PC-9 (cell line): ENCODE results near the gene HSPA12A. TPM values are rescaled to one million over a fixed set of nuclear protein-coding genes. Genes with fewer than 3 reads are reported as not detected.

ENCODE experiments used
- BruUV-seq: library from RNA; stranded (reverse); fragments of 400-500 nt; replicated peaks from 2 replicates; lab custom pipeline; 2021; lab: Mats Ljungman, UMichigan
- CTCF ChIA-PET: fragments of 300-600 bp; sonication (Branson Sonifier 250); formaldehyde crosslinking; loops from one replicate; lab custom pipeline; 2022; ENCODE audit warnings: antibody characterized with exemption; lab: Charles Lee
- POLR2A ChIA-PET: fragments of 300-600 bp; sonication (Branson Sonifier 250); formaldehyde crosslinking; loops from one replicate; lab custom pipeline; 2022; ENCODE audit warnings: antibody characterized with exemption; ENCODE audit not compliant: unreplicated experiment; lab: Charles Lee
- DNase-seq, 2 experiments: peaks; one replicate each; pipeline versions ENCODE4 v3.0.0 to v3.0.0-alpha.2; 2015 to 2022; ENCODE audit warnings: mixed read lengths in 1 of 2
- H2AFZ ChIP-seq: fragments of 200-600 bp; sonication (generic); 2 replicates; pipeline ENCODE4 v1.8.1; 2017; ENCODE audit warnings: antibody characterized with exemption
- H3F3A ChIP-seq: fragments of 200-600 bp; sonication (generic); 2 replicates; pipeline ENCODE4 v1.8.1; 2017; ENCODE audit warnings: antibody characterized with exemption, mild to moderate bottlenecking, low read depth; ENCODE audit not compliant: insufficient read depth
- H3K27ac ChIP-seq: fragments of 200-600 bp; sonication (generic); 2 replicates; pipeline ENCODE4 v1.6.1; 2016; ENCODE audit warnings: mixed run types
- H3K27me3 ChIP-seq: fragments of 200-600 bp; sonication (generic); 2 replicates; pipeline ENCODE4 v1.6.1; 2016; ENCODE audit warnings: low read depth, mixed run types; ENCODE audit not compliant: insufficient read depth
- H3K36me3 ChIP-seq: fragments of 200-600 bp; sonication (generic); 2 replicates; pipeline ENCODE4 v1.6.1; 2016; ENCODE audit warnings: low read depth, mixed run types
- H3K4me1 ChIP-seq: fragments of 200-600 bp; sonication (generic); replicated peaks from 2 replicates; pipeline ENCODE4 v1.6.1; 2016; ENCODE audit warnings: mixed run types; ENCODE audit not compliant: insufficient read depth
- H3K4me2 ChIP-seq: fragments of 200-600 bp; sonication (generic); 2 replicates; pipeline ENCODE4 v1.6.1; 2017; ENCODE audit warnings: mixed run types
- H3K4me3 ChIP-seq: fragments of 200-600 bp; sonication (generic); 2 replicates; pipeline ENCODE4 v1.6.1; 2016; ENCODE audit warnings: mixed run types
- H3K79me2 ChIP-seq: fragments of 200-600 bp; sonication (generic); 2 replicates; pipeline ENCODE4 v1.6.1; 2017; ENCODE audit warnings: low read depth, mixed run types
- H3K9me2 ChIP-seq: fragments of 200-600 bp; sonication (generic); 2 replicates; pipeline ENCODE4 v1.8.1; 2017; ENCODE audit warnings: mild to moderate bottlenecking; ENCODE audit not compliant: insufficient read depth
- H3K9me3 ChIP-seq: fragments of 200-600 bp; sonication (generic); 2 replicates; pipeline ENCODE4 v1.8.1; 2016; ENCODE audit warnings: low read depth; ENCODE audit not compliant: insufficient read depth
- H4K20me1 ChIP-seq: fragments of 200-600 bp; sonication (generic); 2 replicates; pipeline ENCODE4 v1.8.1; 2017; ENCODE audit not compliant: insufficient read depth
- EZH2 ChIP-seq: fragments of 200-600 bp; sonication (generic); IDR thresholded peaks from 2 replicates; pipeline ENCODE4 v1.8.0; 2017; ENCODE audit warnings: antibody characterized with exemption, low read depth
- intact Hi-C: fragments of 100-400 bp; cut with micrococcal nuclease; formaldehyde crosslinking; loops from one replicate; pipeline ENCODE4 v1.10.0; 2022; ENCODE audit not compliant: unreplicated experiment
- total RNA-seq: library from RNA; stranded (reverse); gene quantifications from 2 replicates; pipeline ENCODE4 v1.2.3, GENCODE V29; 2021
- TF ChIP-seq, protein P1 (sequence below): fragments of 200-600 bp; sonication (generic); conservative IDR thresholded peaks from 2 replicates; pipeline ENCODE4 v1.6.1; 2017; ENCODE audit warnings: mixed run types, antibody characterized with exemption, mild to moderate bottlenecking, moderate library complexity

HSPA12A gene
- total RNA-seq, 1 experiment from 2014 or later: 12.1 TPM

DNA sequence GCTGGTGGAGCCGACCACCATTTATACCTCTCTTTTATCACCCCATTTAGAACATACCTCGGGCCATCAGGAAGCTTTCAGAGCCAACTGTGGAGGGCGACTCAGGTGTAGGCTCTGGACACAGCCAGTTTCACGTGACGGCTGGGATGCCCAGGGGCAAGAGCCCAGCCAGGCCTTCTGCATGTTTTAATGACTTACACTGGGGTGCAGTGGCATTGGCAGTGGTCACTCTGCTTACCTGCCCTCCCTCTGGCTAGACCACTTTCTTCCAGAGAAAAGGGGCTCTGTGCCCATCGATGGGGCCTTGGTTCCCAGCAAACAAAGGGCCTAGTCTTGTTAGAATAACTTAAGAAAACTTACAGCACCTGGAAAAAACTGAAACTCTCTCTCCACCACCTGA, 71.7 kb downstream of the HSPA12A start:
- Histone ChIP-seq H3K4me3 (no peak overlapping the region), H3K9me3 (no peaks in the 10 kb centered on the region), H2AFZ (no peak overlapping the region), H3K4me2 (no peak overlapping the region), H3K36me3 (no peaks in the 10 kb centered on the region), H3F3A (no peaks in the 10 kb centered on the region), H4K20me1 (no peaks in the 10 kb centered on the region), H3K79me2 (no peaks in the 10 kb centered on the region), H3K4me1 (peaks cover 7% of the 10 kb centered on the region; the same call in 1 of the 2 replicates), H3K9me2 (no peaks in the 10 kb centered on the region), H3K27me3 (peaks cover 7% of the 10 kb centered on the region; the same call in 1 of the 2 replicates), H3K27ac (no peak overlapping the region)
- DNase-seq: no peak
- no TSS peak for BruUV-seq
- ChIA-PET CTCF (no interaction called here), POLR2A (no interaction called here)
- intact Hi-C loops: no loop called here
- no peak for TF ChIP-seq EZH2
- TF ChIP-seq, protein P1, sequence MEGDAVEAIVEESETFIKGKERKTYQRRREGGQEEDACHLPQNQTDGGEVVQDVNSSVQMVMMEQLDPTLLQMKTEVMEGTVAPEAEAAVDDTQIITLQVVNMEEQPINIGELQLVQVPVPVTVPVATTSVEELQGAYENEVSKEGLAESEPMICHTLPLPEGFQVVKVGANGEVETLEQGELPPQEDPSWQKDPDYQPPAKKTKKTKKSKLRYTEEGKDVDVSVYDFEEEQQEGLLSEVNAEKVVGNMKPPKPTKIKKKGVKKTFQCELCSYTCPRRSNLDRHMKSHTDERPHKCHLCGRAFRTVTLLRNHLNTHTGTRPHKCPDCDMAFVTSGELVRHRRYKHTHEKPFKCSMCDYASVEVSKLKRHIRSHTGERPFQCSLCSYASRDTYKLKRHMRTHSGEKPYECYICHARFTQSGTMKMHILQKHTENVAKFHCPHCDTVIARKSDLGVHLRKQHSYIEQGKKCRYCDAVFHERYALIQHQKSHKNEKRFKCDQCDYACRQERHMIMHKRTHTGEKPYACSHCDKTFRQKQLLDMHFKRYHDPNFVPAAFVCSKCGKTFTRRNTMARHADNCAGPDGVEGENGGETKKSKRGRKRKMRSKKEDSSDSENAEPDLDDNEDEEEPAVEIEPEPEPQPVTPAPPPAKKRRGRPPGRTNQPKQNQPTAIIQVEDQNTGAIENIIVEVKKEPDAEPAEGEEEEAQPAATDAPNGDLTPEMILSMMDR: no peak

DNA sequence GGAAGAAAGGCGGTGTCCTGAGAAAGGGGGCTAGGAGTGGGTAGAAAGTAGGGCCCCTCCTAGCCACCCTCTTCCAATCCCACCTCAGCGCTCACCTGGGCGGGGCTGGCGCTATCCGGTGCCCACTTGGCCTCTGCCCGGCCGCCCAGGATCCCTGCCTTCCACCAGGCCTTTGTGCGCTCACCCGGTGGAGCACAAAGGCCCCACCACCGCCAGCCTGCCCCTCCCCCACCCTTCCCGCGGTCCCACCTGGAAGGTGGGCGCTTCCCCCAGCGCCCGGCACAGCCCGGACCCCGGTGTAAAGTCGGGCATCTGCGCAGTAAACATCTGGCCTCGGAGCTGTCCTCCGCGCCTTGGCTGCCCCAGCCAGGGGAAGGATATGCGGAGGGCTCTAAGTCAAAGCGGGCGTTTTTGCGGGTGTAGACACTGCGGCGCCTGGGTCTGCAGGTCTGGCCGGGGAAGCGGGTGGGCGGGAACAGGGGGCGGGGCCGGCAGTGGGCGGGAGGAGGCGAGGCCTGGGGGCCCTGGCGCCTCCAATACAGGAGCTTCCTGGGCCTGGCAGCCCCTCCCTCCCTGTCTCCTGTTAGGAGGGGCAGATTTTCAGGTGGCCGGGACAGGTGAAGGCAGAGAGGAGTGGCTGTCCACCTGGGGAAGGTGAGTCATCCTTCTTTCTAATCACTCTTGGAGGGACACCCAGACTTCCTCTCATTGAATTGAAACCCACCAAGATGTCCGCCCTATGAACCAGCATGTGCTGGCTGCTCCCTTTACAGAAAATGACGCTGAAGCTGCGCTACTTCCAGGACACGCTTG, 72.3 kb downstream of the HSPA12A start:
- BruUV-seq: no TSS peak
- no peak overlapping the region for H2AFZ ChIP-seq
- no peak for DNase-seq
- H3K27ac ChIP-seq: no peak overlapping the region
- no peaks in the 10 kb centered on the region for H3K36me3 ChIP-seq
- intact Hi-C loops: no loop called here
- no peaks in the 10 kb centered on the region for H4K20me1 ChIP-seq
- H3K79me2 ChIP-seq: no peaks in the 10 kb centered on the region
- H3F3A ChIP-seq: no peaks in the 10 kb centered on the region
- H3K9me2 ChIP-seq: no peaks in the 10 kb centered on the region
- peaks cover 7% of the 10 kb centered on the region; the same call in 1 of the 2 replicates for H3K27me3 ChIP-seq
- CTCF ChIA-PET: no interaction called here
- TF ChIP-seq EZH2: no peak
- TF ChIP-seq, protein P1: no peak
- H3K4me2 ChIP-seq: no peak overlapping the region
- POLR2A ChIA-PET: no interaction called here
- no peak overlapping the region for H3K4me3 ChIP-seq
- no peaks in the 10 kb centered on the region for H3K9me3 ChIP-seq
- peaks cover 7% of the 10 kb centered on the region; the same call in 1 of the 2 replicates for H3K4me1 ChIP-seq

DNA sequence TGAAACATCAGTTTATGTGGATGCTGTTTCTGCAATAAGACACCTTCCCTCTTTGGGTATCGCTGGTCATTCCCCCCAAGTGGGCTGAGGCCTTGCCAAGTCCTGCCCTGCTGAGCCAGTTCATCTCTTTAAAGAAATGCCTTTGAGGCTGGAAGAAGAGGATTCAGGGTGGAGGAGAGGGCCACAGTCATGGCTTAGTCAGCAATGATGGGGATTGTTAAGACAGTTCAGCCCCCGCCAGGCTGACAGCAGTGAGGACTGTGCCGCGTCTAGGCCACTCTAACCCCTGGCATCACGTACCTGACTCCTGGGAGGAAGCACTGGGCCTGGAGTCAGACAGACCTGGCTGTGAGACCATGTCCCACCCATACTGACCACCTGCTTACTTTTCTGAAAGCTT, 73.3 kb downstream of the HSPA12A start:
- no peaks in the 10 kb centered on the region for H3K79me2 ChIP-seq
- H3K27me3 ChIP-seq: peaks cover 7% of the 10 kb centered on the region; the same call in 1 of the 2 replicates
- no peak overlapping the region for H3K4me3 ChIP-seq
- intact Hi-C loops: no loop called here
- no peak overlapping the region for H3K27ac ChIP-seq
- no peak overlapping the region for H2AFZ ChIP-seq
- H3K4me1 ChIP-seq: peaks cover 7% of the 10 kb centered on the region; the same call in 1 of the 2 replicates
- H3K4me2 ChIP-seq: no peak overlapping the region
- no peak for TF ChIP-seq EZH2
- TF ChIP-seq, protein P1: no peak
- H3K36me3 ChIP-seq: no peaks in the 10 kb centered on the region
- CTCF ChIA-PET: no interaction called here
- H3K9me3 ChIP-seq: no peaks in the 10 kb centered on the region
- BruUV-seq: no TSS peak
- H3K9me2 ChIP-seq: no peaks in the 10 kb centered on the region
- DNase-seq: no peak
- POLR2A ChIA-PET: no interaction called here
- H3F3A ChIP-seq: no peaks in the 10 kb centered on the region
- no peaks in the 10 kb centered on the region for H4K20me1 ChIP-seq
